Effector memory CD8-positive, alpha-beta T cell (primary cell): Measurements from ENCODE around the gene SLC39A1.
"Not testable (repeated sequence)": the region's sequence is repeated elsewhere in the genome, so short reads cannot be mapped to it uniquely, and the experiment has no call there.

Source experiments
- ATAC-seq: fragments of 150-1000 bp; cut with Tn5 transposase; replicated peaks from 2 replicates; pipeline ENCODE4 v1.10.0; 2021; ENCODE audit warnings: mild to moderate bottlenecking, moderate library complexity
- DNase-seq, 3 experiments: peaks; one replicate each; pipeline ENCODE4 v3.0.0; 2021
- H3K27ac Mint-ChIP-seq, 2 donors: one replicate each; pipeline ENCODE4 v1.8.0; 2022; ENCODE audit warnings: mild to moderate bottlenecking in 2 of 2, mixed read lengths in 2 of 2, moderate library complexity in 2 of 2
- H3K27me3 Mint-ChIP-seq, 2 donors: one replicate each; pipeline ENCODE4 v1.8.0; 2022; ENCODE audit warnings: mixed read lengths in 2 of 2
- H3K36me3 Mint-ChIP-seq: one replicate; pipeline ENCODE4 v1.8.0; 2022; ENCODE audit warnings: mild to moderate bottlenecking, moderate library complexity, mixed read lengths; ENCODE audit not compliant: insufficient read depth
- H3K4me1 Mint-ChIP-seq, 2 donors: one replicate each; pipeline ENCODE4 v1.8.0; 2022; ENCODE audit warnings: low read depth in 2 of 2, mixed read lengths in 2 of 2
- H3K4me3 Mint-ChIP-seq, 2 donors: one replicate each; pipeline ENCODE4 v1.8.0; 2022; ENCODE audit warnings: mild to moderate bottlenecking in 2 of 2, mixed read lengths in 2 of 2, moderate library complexity in 2 of 2
- H3K9me3 Mint-ChIP-seq, 2 donors: one replicate each; pipeline ENCODE4 v1.8.0; 2022; ENCODE audit warnings: mixed read lengths in 2 of 2
- total RNA-seq, 9 experiments: gene quantifications; one replicate each; lab custom pipeline; 2026; lab: John Stamatoyannopoulos, UW

SLC39A1 gene, protein sequence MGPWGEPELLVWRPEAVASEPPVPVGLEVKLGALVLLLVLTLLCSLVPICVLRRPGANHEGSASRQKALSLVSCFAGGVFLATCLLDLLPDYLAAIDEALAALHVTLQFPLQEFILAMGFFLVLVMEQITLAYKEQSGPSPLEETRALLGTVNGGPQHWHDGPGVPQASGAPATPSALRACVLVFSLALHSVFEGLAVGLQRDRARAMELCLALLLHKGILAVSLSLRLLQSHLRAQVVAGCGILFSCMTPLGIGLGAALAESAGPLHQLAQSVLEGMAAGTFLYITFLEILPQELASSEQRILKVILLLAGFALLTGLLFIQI
- total RNA-seq, result 0.55 to 3.5 (median 0.92) reads per million in 9 experiments

- H3K27me3 Mint-ChIP-seq, result no peaks in the 10 kb centered on the region
Observed at GRCh38 chr1:153963030-153963849, at the start of gene SLC39A1. SLC39A1 (minus strand) TSS chr1:153963537; CDS start chr1:153962715, 822 bp downstream.

DNA sequence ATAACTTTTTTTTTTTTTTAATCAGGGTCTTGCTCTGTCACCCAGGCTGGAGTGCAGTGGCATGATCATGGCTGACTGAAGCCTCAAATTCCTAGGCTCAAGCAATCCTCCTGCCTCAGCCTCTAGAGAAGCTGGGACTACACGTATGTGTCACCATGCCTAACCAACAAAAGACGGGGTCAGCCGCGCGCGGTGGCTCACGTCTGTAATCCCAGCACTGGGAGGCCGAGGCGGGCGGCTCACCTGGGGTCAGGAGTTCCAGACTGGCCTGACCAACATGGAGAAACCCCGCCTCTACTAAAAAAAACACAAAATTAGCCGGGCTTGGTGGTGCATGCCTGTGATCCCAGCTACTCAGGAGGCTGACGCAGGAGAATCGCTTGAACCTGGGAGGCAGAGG lies 49.2 kb upstream of the SLC39A1 start:
- not testable (repeated sequence) for H3K36me3 Mint-ChIP-seq, H3K4me1 Mint-ChIP-seq, H3K4me3 Mint-ChIP-seq, DNase-seq, H3K27me3 Mint-ChIP-seq, H3K9me3 Mint-ChIP-seq, ATAC-seq, H3K27ac Mint-ChIP-seq

More at GRCh38 chr1:153963030-153963849, at the start of gene SLC39A1:
- peak within 1 kb of the TSS; percentile 87 to 88 for H3K27ac Mint-ChIP-seq
- DNase-seq (peak; percentile 85 to 93 (median 91)), ATAC-seq (peak; percentile 42)
- H3K36me3 Mint-ChIP-seq, result peaks cover 12% of the 10 kb centered on the region
- peak within 1 kb of the TSS; percentile 77 to 86 for H3K4me3 Mint-ChIP-seq
- no peaks in the 10 kb centered on the region for H3K9me3 Mint-ChIP-seq
- peaks cover 42 to 48% of the 10 kb centered on the region in 2 donors for H3K4me1 Mint-ChIP-seq

DNA sequence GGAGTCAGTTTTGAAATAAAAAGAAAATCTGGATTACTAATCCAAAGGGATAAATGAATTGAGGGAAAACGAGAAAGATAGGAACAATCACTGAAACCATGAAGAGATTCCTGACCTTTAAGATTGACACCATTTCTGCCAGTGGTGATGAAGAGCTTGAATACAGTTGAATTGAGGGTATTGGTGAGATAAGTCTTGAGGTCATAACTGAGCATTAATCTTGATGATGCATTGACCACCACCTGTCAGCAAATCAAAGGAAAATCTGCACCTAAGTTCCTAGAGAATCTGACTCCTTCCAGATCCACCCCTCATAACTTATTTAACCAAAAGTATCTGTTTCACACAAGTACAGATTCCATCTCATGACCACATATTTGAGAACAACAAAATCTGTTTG lies 48.8 kb upstream of the SLC39A1 start:
- H3K27me3 Mint-ChIP-seq, result no peaks in the 10 kb centered on the region
- H3K4me3 Mint-ChIP-seq, result no peak overlapping the region
- DNase-seq (no peak), ATAC-seq (no peak)
- no peaks in the 10 kb centered on the region for H3K9me3 Mint-ChIP-seq
- H3K36me3 Mint-ChIP-seq, result no peaks in the 10 kb centered on the region
- H3K4me1 Mint-ChIP-seq, result no peaks in the 10 kb centered on the region
- no peak overlapping the region for H3K27ac Mint-ChIP-seq

GRCh38 chr1:154006136-154006535 lies 42.8 kb upstream of the SLC39A1 start:
- Mint-ChIP-seq H3K4me3 (no peak overlapping the region), H3K27ac (no peak overlapping the region), H3K27me3 (no peaks in the 10 kb centered on the region), H3K4me1 (no peaks in the 10 kb centered on the region), H3K36me3 (no peaks in the 10 kb centered on the region), H3K9me3 (no peaks in the 10 kb centered on the region)
- DNase-seq, result no peak
- ATAC-seq, result no peak

GRCh38 chr1:154000420-154000819 lies 37.1 kb upstream of the SLC39A1 start:
- Mint-ChIP-seq H3K36me3 (peaks cover 8% of the 10 kb centered on the region), H3K27ac (no peak overlapping the region), H3K4me1 (peaks cover 0 to under 1% of the 10 kb centered on the region in 2 donors), H3K4me3 (no peak overlapping the region), H3K27me3 (no peaks in the 10 kb centered on the region), H3K9me3 (no peaks in the 10 kb centered on the region)
- DNase-seq (no peak), ATAC-seq (no peak)

- peak overlapping the region in 1 of 2 donors; percentile 35 for H3K27ac Mint-ChIP-seq
Observed at GRCh38 chr1:153996882-153997281, 33.5 kb upstream of the SLC39A1 start.

DNA sequence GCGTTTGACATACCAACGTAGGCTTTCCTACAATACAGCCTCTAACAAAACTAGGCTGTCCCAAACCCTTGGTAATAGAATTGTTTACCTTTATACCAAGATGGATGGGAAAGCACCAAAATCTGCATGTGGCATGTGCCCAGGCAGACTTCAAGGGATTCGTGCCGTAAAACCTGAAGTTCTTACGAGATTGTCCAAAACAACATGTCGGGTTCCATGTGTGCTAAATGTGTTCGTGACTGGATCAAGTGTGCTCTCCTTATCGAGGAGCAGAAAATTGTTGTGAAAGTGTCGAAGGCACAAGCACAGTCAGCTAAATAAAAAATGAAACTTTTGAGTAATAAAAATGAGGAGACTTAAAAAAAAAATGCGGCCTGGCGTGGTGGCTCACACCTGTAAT lies 32.3 kb upstream of the SLC39A1 start:
- Mint-ChIP-seq H3K9me3 (no peaks in the 10 kb centered on the region), H3K4me1 (peaks cover 18 to 19% of the 10 kb centered on the region in 2 donors), H3K4me3 (peak overlapping the region in 1 of 2 donors; percentile 11), H3K27me3 (no peaks in the 10 kb centered on the region), H3K27ac (no peak overlapping the region), H3K36me3 (peaks cover 56% of the 10 kb centered on the region)
- DNase-seq, result no peak
- ATAC-seq, result no peak

More at GRCh38 chr1:153996882-153997281, 33.5 kb upstream of the SLC39A1 start:
- peaks cover 9 to 11% of the 10 kb centered on the region in 2 donors for H3K4me1 Mint-ChIP-seq
- not testable (repeated sequence) for H3K9me3 Mint-ChIP-seq, H3K4me3 Mint-ChIP-seq, ATAC-seq, H3K27me3 Mint-ChIP-seq, DNase-seq
- H3K36me3 Mint-ChIP-seq, result peaks cover 43% of the 10 kb centered on the region

DNA sequence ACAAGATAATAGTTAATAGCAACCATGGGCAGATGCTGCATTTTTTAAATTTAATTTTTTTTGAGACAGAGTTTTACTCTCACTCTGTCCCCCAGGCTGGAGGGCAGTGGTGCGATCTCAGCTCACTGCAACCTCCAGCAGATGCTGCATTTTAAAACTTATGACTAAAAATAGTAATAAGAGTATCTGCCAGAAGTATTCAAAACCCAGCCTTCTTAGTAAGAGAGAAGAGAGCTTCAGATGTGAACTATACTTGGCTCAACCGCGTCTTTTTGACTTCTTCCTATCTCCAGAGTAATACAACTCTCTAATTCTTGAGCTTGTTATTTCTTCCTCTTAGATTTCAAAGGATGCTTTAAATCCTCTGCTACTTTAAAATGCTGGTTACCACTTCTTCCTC lies 31.9 kb upstream of the SLC39A1 start:
- peak overlapping the region in 1 of 2 donors; percentile 11 for H3K4me3 Mint-ChIP-seq
- no peaks in the 10 kb centered on the region for H3K9me3 Mint-ChIP-seq
- H3K27ac Mint-ChIP-seq, result no peak overlapping the region
- no peak for DNase-seq
- H3K4me1 Mint-ChIP-seq, result peaks cover 23 to 24% of the 10 kb centered on the region in 2 donors
- H3K27me3 Mint-ChIP-seq, result no peaks in the 10 kb centered on the region
- no peak for ATAC-seq
- H3K36me3 Mint-ChIP-seq, result peaks cover 60% of the 10 kb centered on the region

DNA sequence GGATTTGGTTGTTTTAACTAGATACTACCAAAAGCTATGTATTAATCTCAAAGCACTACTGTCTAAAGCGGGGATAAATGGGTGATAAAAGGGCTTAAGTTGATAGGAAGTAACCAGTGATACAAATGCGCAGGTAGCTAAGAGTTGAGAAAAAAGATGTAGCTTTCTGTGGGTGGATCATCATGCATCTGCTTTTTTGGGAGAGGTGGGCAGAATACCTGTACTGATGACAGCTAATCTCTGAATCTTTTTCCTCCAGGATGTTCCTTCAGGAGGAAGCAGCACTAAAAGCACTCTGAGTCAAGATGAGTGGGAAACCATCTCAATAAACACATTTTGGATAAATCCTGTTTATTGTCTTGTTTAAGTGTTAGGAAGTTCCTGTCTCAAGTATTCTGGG lies 28.5 kb upstream of the SLC39A1 start:
- Mint-ChIP-seq H3K27me3 (no peaks in the 10 kb centered on the region), H3K9me3 (no peaks in the 10 kb centered on the region), H3K4me1 (peaks cover 32 to 33% of the 10 kb centered on the region in 2 donors)

DNA sequence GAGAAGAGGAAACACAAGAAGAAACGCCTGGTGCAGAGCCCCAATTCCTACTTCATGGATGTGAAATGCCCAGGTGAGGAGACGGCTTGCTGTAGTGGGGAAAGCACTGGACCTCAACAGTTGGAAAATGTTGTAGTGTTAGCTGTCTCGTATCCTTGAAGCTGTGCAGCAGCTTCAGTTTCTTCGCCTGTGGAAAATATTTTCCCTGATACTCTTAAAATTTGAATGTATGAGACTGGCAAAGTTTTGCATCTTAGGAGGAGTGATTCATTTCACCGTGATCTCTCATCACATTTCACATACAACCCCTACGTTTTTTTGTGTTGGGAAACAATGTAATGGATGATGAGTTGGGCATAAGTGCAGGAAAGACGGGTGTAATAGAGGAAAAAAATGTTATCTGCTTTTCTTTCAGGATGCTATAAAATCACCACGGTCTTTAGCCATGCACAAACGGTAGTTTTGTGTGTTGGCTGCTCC lies 27.9 kb upstream of the SLC39A1 start:
- Mint-ChIP-seq H3K36me3 (peaks cover 60% of the 10 kb centered on the region), H3K27ac (peak overlapping the region; percentile 96 to 100)
- no peak for DNase-seq

More for the DNA sequence above, 28.5 kb upstream of the SLC39A1 start:
- peak overlapping the region; percentile 88 to 97 for H3K4me3 Mint-ChIP-seq
- DNase-seq (no peak), ATAC-seq (no peak)
- H3K36me3 Mint-ChIP-seq, result peaks cover 60% of the 10 kb centered on the region
- peak overlapping the region; percentile 96 to 100 for H3K27ac Mint-ChIP-seq

DNA sequence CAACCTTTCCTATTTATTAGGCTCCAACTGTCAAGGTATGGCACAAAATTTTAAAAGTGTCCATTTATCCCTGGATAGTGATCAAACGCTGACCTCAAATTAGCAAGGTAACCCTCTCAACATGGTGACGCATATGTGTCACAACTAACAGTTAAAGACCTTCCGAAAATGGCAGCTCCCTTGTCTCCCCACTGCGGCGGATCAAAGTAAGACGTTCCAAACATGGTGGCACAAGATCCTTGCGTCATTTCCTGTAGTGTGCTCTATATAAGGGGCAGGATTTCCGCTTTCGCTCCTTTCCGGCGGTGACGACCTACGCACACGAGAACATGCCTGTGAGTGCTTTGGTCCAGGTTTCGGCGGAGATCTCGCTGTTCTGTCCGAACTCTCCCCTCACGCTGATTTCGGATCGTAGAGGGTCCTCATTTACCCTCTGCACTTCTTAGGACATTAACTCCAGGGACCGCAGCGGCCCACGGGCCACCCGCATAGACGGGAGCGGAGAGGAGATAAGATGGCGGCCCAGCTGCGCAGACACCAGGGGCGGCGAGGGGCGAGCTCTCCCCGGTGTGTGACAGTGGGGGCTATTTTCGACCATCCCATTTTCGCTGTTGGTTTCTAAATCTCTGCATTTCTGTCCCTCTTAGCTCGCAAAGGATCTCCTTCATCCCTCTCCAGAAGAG lies 27.3 kb upstream of the SLC39A1 start, which contains the start of gene RPS27:
TSS of gene RPS27 (plus strand) at position 295 of the 683 bp plus-strand sequence. CDS start at position 330, 35 bp downstream.
- peaks cover 0 to 5% of the 10 kb centered on the region in 2 donors for H3K27me3 Mint-ChIP-seq
- H3K4me1 Mint-ChIP-seq, result peaks cover 34 to 36% of the 10 kb centered on the region in 2 donors
- DNase-seq, result peak; percentile 86 to 89 (median 86)
- no peaks in the 10 kb centered on the region for H3K9me3 Mint-ChIP-seq
- ATAC-seq, result peak; percentile 89
- H3K36me3 Mint-ChIP-seq, result peaks cover 54% of the 10 kb centered on the region
- peak within 1 kb of the TSS; percentile 88 to 97 for H3K4me3 Mint-ChIP-seq
- peak within 1 kb of the TSS; percentile 96 to 100 for H3K27ac Mint-ChIP-seq

More for the DNA sequence above, 27.9 kb upstream of the SLC39A1 start:
- no peaks in the 10 kb centered on the region for H3K27me3 Mint-ChIP-seq
- peaks cover 34 to 36% of the 10 kb centered on the region in 2 donors for H3K4me1 Mint-ChIP-seq
- peak overlapping the region; percentile 88 to 97 for H3K4me3 Mint-ChIP-seq
- no peaks in the 10 kb centered on the region for H3K9me3 Mint-ChIP-seq
- no peak for ATAC-seq

GRCh38 chr1:153987621-153988020 lies 24.3 kb upstream of the SLC39A1 start:
- no peak for ATAC-seq
- H3K4me1 Mint-ChIP-seq, result peaks cover 28 to 32% of the 10 kb centered on the region in 2 donors
- H3K27me3 Mint-ChIP-seq, result peaks cover 9 to 14% of the 10 kb centered on the region in 2 donors
- DNase-seq, result no peak
- no peak overlapping the region for H3K27ac Mint-ChIP-seq
- H3K4me3 Mint-ChIP-seq, result no peak overlapping the region
- no peaks in the 10 kb centered on the region for H3K9me3 Mint-ChIP-seq
- H3K36me3 Mint-ChIP-seq, result peaks cover 24% of the 10 kb centered on the region
